Posterior cingulate gyrus (tissue), 11 donors: ENCODE measurements around the gene TMEM271.

ENCODE experiments used
- DNase-seq, 10 donors: peaks; one replicate each; pipeline versions ENCODE4 v3.0.0 to v3.0.0-alpha.2; 2020 to 2021; ENCODE audit warnings: mixed read lengths in 3 of 10
- intact Hi-C: fragments of 100-400 bp; cut with DNase I; formaldehyde crosslinking; loops from one replicate; pipeline ENCODE4 v1.15.1; 2023

The TMEM271 gene

GRCh38 chr4:537436-538264 lies 38.4 kb downstream of the TMEM271 start:
- intact Hi-C loops: no loop called here

GRCh38 chr4:536351-536972 lies 39.6 kb downstream of the TMEM271 start:
- peak in 2 of 10 donors; percentile 67 to 77 for DNase-seq
- intact Hi-C loops: no loop called here

More at GRCh38 chr4:537436-538264, 38.4 kb downstream of the TMEM271 start:
- DNase-seq: peak in 2 of 10 donors; percentile 47 to 50

GRCh38 chr4:535924-536281 lies 40.2 kb downstream of the TMEM271 start:
- peak in 1 of 10 donors; percentile 62 for DNase-seq
- intact Hi-C loops: no loop called here

- peak in 2 of 10 donors; percentile 64 to 81 for DNase-seq
- intact Hi-C loops: no loop called here
Observed at GRCh38 chr4:535181-535923, 40.7 kb downstream of the TMEM271 start.

- DNase-seq: peak in 2 of 10 donors; percentile 53 to 76
- intact Hi-C loops: no loop called here
Observed at GRCh38 chr4:534576-535151, 41.4 kb downstream of the TMEM271 start.

GRCh38 chr4:534101-534575 lies 42.0 kb downstream of the TMEM271 start:
- peak in 2 of 10 donors; percentile 47 to 74 for DNase-seq
- intact Hi-C loops: no loop called here

- intact Hi-C loops: no loop called here
- peak in 2 of 10 donors; percentile 61 to 74 for DNase-seq
Observed at GRCh38 chr4:533318-534100, 42.6 kb downstream of the TMEM271 start.

GRCh38 chr4:532588-533317 lies 43.3 kb downstream of the TMEM271 start:
- peak in 2 of 10 donors; percentile 52 to 65 for DNase-seq
- intact Hi-C loops: no loop called here

- intact Hi-C loops: no loop called here
- DNase-seq: peak in 1 of 10 donors; percentile 35
Observed at GRCh38 chr4:531721-532565, 44.2 kb downstream of the TMEM271 start.

GRCh38 chr4:531076-531475 lies 45.0 kb downstream of the TMEM271 start:
- peak in 1 of 10 donors; percentile 36 for DNase-seq
- intact Hi-C loops: no loop called here

- intact Hi-C loops: no loop called here
- peak in 1 of 10 donors; percentile 67 for DNase-seq
Observed at GRCh38 chr4:530017-530781, 45.9 kb downstream of the TMEM271 start.

GRCh38 chr4:529563-529962 lies 46.5 kb downstream of the TMEM271 start:
- DNase-seq: peak in 1 of 10 donors; percentile 27
- intact Hi-C loops: no loop called here

- intact Hi-C loops: no loop called here
Observed at GRCh38 chr4:528835-529234, 47.3 kb downstream of the TMEM271 start.

GRCh38 chr4:528296-528695 lies 47.8 kb downstream of the TMEM271 start:
- intact Hi-C loops: no loop called here
- DNase-seq: peak in 1 of 10 donors; percentile 23

More at GRCh38 chr4:528835-529234, 47.3 kb downstream of the TMEM271 start:
- DNase-seq: peak in 1 of 10 donors; percentile 8

GRCh38 chr4:526971-527460 lies 49.1 kb downstream of the TMEM271 start:
- intact Hi-C loops: no loop called here
- DNase-seq: peak in 1 of 10 donors; percentile 36

GRCh38 chr4:526189-526909 lies 49.7 kb downstream of the TMEM271 start:
- intact Hi-C loops: no loop called here
- DNase-seq: peak in 1 of 10 donors; percentile 76
